Endometrium (tissue), 2 donors: ENCODE data around the gene FMN1.
"Not testable (repeated sequence)": the region's sequence is repeated elsewhere in the genome, so short reads cannot be mapped to it uniquely, and the experiment has no call there.

Experiments
- FAIRE-seq: peaks from 2 replicates; lab custom pipeline; 2012; peaks lifted over from hg19 to GRCh38; lab: Jason Lieb, UNC
- donor health status: control.
- donor health status: control.

Gene FMN1

GRCh38 chr15:33089878-33090757 is 104.4 kb downstream of the FMN1 start:
- no peak for FAIRE-seq

GRCh38 chr15:33089165-33089877 is 105.2 kb downstream of the FMN1 start:
- FAIRE-seq = no peak

- peak; percentile 87 for FAIRE-seq
Measured at GRCh38 chr15:33086500-33087121, 107.9 kb downstream of the FMN1 start.

- FAIRE-seq = no peak
Measured at GRCh38 chr15:33084661-33085060, 109.9 kb downstream of the FMN1 start.

- no peak for FAIRE-seq
Measured at GRCh38 chr15:33083232-33084081, 111.1 kb downstream of the FMN1 start.

- FAIRE-seq = no peak
Measured at GRCh38 chr15:33080006-33080405, 114.5 kb downstream of the FMN1 start.

- FAIRE-seq = no peak
Measured at GRCh38 chr15:33078607-33079006, 115.9 kb downstream of the FMN1 start.

GRCh38 chr15:33076937-33077336 is 117.6 kb downstream of the FMN1 start:
- FAIRE-seq = no peak

- FAIRE-seq = no peak
Measured at GRCh38 chr15:33074942-33075341, 119.6 kb downstream of the FMN1 start.

GRCh38 chr15:33074212-33074611 is 120.3 kb downstream of the FMN1 start:
- FAIRE-seq = no peak

- FAIRE-seq = no peak
Measured at GRCh38 chr15:33071451-33071850, 123.1 kb downstream of the FMN1 start.

- FAIRE-seq = not testable (repeated sequence)
Measured at GRCh38 chr15:33069903-33070302, 124.6 kb downstream of the FMN1 start.

GRCh38 chr15:33069161-33069560 is 125.4 kb downstream of the FMN1 start:
- FAIRE-seq = no peak

- FAIRE-seq = no peak
Measured at GRCh38 chr15:33068511-33068990, 126.0 kb downstream of the FMN1 start.

GRCh38 chr15:33068007-33068481 is 126.5 kb downstream of the FMN1 start:
- FAIRE-seq = peak; percentile 39

GRCh38 chr15:33067456-33067855 is 127.1 kb downstream of the FMN1 start:
- FAIRE-seq = no peak

GRCh38 chr15:33066584-33066983 is 127.9 kb downstream of the FMN1 start:
- FAIRE-seq = no peak

GRCh38 chr15:33064878-33065277 is 129.6 kb downstream of the FMN1 start:
- no peak for FAIRE-seq

GRCh38 chr15:33059184-33059583 is 135.3 kb downstream of the FMN1 start:
- FAIRE-seq = no peak

GRCh38 chr15:33057845-33058244 is 136.7 kb downstream of the FMN1 start:
- no peak for FAIRE-seq

GRCh38 chr15:33055962-33056361 is 138.6 kb downstream of the FMN1 start:
- FAIRE-seq = no peak

GRCh38 chr15:33051528-33051927 is 143.0 kb downstream of the FMN1 start:
- FAIRE-seq = no peak
